Measurements from ENCODE around the gene IL36A.

DNA sequence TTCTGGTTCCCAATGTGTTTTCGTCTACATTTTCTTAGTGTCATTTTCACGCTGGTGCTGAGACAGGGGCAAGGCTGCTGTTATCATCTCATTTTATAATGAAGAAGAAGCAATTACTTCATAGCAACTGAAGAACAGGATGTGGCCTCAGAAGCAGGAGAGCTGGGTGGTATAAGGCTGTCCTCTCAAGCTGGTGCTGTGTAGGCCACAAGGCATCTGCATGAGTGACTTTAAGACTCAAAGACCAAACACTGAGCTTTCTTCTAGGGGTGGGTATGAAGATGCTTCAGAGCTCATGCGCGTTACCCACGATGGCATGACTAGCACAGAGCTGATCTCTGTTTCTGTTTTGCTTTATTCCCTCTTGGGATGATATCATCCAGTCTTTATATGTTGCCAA lies 20.2 kb upstream of the IL36A start:
- TF ChIP-seq TARDBP (IDR thresholded peaks at IDR 0.05): no peak
- TF ChIP-seq BHLHE40 (IDR thresholded peaks at IDR 0.05; ENCODE audit: borderline replicate concordance): no peak
- TF ChIP-seq ZNF384 (IDR thresholded peaks at IDR 0.05): no peak
- no peak for TF ChIP-seq LEF1 (IDR thresholded peaks at IDR 0.05; ENCODE audit: borderline replicate concordance)
